GM18951 (cell line): Measurements from ENCODE around the gene ADIPOR2.

Experiments
- POLR2A ChIP-seq: IDR thresholded peaks from 4 replicates; pipeline ENCODE4 v1.6.1; 2011; ENCODE audit warnings: mild to moderate bottlenecking; ENCODE audit not compliant: insufficient read length, insufficient read depth; ENCODE audit errors: extremely low read depth
- in situ Hi-C: fragments of 300-500 bp; cut with MboI; formaldehyde crosslinking; loops from one replicate; pipeline ENCODE4 v1.12.0; 2022; ENCODE audit warnings: low sequenced_read_pairs, mixed read lengths, inconsistent platforms; ENCODE audit not compliant: unreplicated experiment

ADIPOR2 gene

DNA sequence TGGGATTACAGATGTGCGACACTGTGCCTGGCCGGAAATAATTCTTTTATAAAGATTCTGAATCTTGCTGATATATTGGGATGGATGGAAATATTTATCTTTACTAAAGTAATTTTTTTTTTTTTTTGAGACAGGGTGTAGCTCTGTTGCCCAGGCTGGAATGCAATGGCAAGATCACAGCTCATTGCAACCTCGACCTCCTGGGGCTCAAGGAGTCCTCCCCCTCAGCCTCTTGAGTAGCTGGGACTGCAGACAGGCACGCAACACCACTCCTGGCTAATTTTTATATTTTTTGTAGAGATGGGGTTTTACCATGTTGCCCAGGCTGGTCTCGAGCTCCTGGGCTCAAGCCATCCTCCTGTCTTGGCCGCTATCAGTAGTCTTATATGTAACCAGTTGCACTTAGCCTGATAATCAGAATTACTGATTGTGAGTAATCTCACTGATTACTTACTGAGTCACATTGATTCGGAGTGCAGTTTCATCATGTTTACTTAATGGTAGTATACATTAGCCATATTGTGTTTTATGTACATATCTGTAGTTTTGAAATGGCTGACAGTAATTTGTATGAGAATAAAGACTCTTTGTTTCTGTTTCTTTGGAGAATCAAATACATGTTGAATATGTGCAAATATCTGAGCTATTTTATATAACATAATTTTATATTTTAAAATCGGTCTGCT lies 79.1 kb downstream of the ADIPOR2 start:
- in situ Hi-C loops = no loop called here
- no peak for TF ChIP-seq POLR2A

GRCh38 chr12:1773937-1774655 lies 83.2 kb downstream of the ADIPOR2 start:
- no peak for TF ChIP-seq POLR2A
- in situ Hi-C loops = no loop called here

GRCh38 chr12:1776170-1776921 lies 85.5 kb downstream of the ADIPOR2 start:
- in situ Hi-C loops = no loop called here
- TF ChIP-seq POLR2A = no peak

DNA sequence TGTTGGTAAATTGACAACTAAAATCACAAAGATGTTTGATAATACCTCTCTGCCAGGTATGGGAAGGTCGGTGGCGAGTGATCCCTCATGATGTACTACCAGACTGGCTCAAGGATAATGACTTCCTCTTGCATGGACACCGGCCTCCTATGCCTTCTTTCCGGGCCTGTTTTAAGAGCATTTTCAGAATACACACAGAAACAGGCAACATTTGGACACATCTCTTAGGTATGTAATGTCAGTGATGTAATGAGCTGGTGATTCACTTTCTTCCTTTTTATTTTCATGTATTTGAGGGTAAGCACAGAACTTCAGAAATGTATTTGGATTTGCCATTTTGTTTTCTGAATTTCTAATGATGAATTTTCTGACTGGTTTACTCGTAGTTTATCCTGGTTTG lies 86.9 kb downstream of the ADIPOR2 start:
- in situ Hi-C loops = no loop called here
- TF ChIP-seq POLR2A = no peak

GRCh38 chr12:1778911-1779310 lies 88.0 kb downstream of the ADIPOR2 start:
- in situ Hi-C loops = no loop called here
- no peak for TF ChIP-seq POLR2A

GRCh38 chr12:1779783-1780182 lies 88.9 kb downstream of the ADIPOR2 start:
- TF ChIP-seq POLR2A = no peak
- in situ Hi-C loops = no loop called here

DNA sequence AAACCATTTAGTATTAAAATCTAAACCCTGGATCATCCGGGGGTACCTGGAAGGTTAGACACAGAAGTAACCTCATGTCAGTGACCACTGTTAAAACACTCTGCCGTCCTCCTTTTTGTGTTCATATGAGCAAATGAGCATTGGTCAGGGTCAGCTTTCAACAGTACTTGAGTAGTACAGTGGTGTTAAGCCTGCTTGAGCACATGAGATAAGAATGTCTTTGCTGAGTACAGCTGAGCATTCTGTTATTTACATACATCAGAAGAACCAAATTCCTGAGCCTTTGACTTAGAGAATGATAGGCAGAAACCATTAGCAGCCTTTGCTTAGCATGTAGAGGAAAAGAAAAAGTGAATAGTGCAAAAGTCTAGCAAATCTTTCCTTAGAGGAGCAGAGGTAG lies 90.9 kb downstream of the ADIPOR2 start:
- no peak for TF ChIP-seq POLR2A

GRCh38 chr12:1782215-1782614 lies 91.3 kb downstream of the ADIPOR2 start:
- in situ Hi-C loops = no loop called here
- no peak for TF ChIP-seq POLR2A

More for the DNA sequence above, 90.9 kb downstream of the ADIPOR2 start:
- in situ Hi-C loops = no loop called here

GRCh38 chr12:1787714-1788113 lies 96.8 kb downstream of the ADIPOR2 start:
- in situ Hi-C loops = no loop called here
- no peak for TF ChIP-seq POLR2A

DNA sequence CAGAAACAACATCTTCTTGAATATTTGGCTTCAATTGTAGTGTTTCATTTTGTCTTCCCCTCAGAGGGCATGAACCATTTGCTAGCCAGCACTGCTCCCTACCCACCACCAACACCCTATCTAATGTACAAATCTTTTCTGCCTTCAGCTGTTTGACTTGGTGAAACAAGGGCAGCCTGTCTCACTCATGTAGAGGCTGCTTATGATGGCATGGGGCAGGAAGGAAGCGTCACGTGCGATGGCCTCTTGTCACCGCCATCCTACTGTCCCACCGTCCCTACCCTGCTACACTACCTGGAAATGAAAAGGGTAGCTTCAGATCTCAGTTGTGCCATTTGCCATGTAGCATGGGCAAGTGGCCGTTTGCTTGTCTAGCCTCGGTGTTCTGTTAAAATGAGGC lies 99.6 kb downstream of the ADIPOR2 start:
- no peak for TF ChIP-seq POLR2A
- in situ Hi-C loops = loop anchor here (5.0 kb wide), 2 partner anchors 143 to 147 kb away; no protein-coding TSS in a partner anchor

- in situ Hi-C loops = loop anchor here (5.0 kb wide), 2 partner anchors 144 to 146 kb away; no protein-coding TSS in a partner anchor
- no peak for TF ChIP-seq POLR2A
Observed at GRCh38 chr12:1791104-1791841, 100.4 kb downstream of the ADIPOR2 start.

- no peak for TF ChIP-seq POLR2A
- in situ Hi-C loops = loop anchor here (5.0 kb wide), 2 partner anchors 145 kb away; no protein-coding TSS in a partner anchor
Observed at GRCh38 chr12:1792406-1792805, 101.5 kb downstream of the ADIPOR2 start.
